GM12872 (cell line): ENCODE data around the gene PCBD1.

Source experiments
- TF ChIP-seq, protein P1 (sequence below): IDR thresholded peaks from 3 replicates; pipeline ENCODE4 v1.5.1; 2011; ENCODE audit warnings: low read depth, mild to moderate bottlenecking, low read length, moderate library complexity; ENCODE audit not compliant: insufficient read depth

Gene PCBD1

DNA sequence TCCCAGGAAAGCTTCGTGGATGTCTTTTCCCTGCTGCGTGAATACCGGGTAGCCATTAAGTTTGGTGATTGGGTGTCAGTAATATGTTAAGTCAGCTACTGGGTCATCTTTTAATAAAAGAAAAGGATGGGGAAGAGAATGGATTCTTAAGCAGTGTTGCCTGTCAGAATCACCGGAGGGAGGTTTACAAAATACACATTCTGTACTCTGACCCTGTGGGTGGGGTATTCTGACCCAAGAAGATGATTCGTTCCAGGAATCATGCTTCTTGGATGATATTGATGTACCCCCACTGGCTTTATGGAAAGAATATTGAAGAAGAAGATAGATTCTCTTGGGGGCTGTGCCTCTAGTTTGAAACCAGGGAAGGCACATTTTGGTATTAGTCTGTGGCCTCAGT lies 54.3 kb downstream of the PCBD1 start:
- TF ChIP-seq, protein P1, sequence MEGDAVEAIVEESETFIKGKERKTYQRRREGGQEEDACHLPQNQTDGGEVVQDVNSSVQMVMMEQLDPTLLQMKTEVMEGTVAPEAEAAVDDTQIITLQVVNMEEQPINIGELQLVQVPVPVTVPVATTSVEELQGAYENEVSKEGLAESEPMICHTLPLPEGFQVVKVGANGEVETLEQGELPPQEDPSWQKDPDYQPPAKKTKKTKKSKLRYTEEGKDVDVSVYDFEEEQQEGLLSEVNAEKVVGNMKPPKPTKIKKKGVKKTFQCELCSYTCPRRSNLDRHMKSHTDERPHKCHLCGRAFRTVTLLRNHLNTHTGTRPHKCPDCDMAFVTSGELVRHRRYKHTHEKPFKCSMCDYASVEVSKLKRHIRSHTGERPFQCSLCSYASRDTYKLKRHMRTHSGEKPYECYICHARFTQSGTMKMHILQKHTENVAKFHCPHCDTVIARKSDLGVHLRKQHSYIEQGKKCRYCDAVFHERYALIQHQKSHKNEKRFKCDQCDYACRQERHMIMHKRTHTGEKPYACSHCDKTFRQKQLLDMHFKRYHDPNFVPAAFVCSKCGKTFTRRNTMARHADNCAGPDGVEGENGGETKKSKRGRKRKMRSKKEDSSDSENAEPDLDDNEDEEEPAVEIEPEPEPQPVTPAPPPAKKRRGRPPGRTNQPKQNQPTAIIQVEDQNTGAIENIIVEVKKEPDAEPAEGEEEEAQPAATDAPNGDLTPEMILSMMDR = no peak

DNA sequence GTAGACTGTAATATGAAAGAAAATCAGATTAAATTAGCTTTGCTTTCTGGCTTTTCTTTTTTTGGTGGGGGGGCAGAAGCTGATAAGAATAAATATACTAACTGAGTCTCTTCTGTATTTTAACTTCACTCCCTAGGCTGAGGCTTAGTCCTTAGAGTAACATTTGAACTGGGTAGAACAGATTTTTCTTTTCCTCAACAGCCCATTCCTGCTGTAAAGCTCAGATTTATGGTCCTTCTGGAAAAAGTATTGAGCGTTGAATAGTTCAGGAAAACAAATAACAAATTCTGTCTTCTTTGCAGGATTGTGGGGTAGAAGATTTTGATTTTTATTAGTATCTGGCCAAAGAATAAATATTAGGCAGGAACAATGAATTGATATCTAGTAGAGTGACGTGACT lies 54.8 kb downstream of the PCBD1 start:
- TF ChIP-seq, protein P1 = no peak
